Putamen (tissue), 1 donor: ENCODE results near the gene PPP6R3.
"Not testable (repeated sequence)": the region's sequence is repeated elsewhere in the genome, so short reads cannot be mapped to it uniquely, and the experiment has no call there.

ENCODE experiments used
- DNase-seq: peaks from one replicate; pipeline ENCODE4 v3.0.0-alpha.2; 2016; ENCODE audit warnings: low spot score

PPP6R3 gene

GRCh38 chr11:68609761-68610160 is 149.2 kb downstream of the PPP6R3 start:
- no peak for DNase-seq

DNA sequence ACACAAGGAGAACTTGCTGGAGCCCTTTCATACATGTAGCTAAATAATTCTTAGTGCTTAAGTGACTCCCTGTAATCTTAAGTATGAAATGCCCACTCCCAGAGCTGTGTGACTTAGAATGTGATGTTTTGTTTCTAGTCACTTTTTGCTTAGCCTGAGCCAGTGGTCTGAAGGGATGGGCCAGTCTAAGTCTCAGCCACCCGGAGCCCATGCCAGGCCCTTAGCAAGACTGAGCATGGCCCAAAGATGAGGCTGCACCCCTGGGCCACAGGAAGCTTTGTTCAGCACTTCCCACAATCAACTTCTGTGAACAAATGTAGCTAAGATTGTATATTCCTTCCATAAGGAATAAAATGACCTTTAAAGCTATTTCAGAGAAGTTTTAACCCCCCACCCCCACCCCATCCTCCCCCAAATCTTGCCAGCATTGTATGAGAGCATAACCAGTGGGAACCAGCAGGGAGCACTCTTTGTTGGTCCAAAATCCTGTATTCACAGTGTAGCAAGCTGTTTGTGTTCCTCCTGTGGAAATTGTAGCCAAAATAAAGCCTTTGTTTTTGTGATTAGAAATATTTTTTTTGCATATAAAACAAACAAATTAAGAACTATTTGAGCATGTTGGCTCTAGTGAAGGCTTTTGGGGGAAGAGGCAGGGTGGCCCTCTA is 150.0 kb downstream of the PPP6R3 start:
- DNase-seq, result no peak

DNA sequence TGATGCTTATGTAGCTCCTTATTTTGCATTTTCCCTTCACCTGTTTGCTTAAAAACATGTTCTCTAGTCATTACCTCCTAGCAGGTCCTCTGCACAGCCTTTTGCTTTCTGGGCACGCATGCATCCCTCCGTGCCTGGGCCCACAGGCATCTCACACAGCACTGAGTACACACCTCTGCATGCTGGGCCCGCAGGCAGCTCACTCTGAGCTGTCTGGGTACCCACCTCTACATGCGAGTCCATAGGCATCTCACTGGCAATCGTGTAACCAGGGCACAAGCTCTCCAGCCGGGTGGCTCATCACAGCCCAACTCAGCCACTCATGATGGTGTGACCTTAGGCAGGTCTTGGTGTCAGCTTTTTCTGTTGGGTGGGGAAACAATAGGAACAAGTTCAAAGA is 155.1 kb downstream of the PPP6R3 start:
- no peak for DNase-seq

DNA sequence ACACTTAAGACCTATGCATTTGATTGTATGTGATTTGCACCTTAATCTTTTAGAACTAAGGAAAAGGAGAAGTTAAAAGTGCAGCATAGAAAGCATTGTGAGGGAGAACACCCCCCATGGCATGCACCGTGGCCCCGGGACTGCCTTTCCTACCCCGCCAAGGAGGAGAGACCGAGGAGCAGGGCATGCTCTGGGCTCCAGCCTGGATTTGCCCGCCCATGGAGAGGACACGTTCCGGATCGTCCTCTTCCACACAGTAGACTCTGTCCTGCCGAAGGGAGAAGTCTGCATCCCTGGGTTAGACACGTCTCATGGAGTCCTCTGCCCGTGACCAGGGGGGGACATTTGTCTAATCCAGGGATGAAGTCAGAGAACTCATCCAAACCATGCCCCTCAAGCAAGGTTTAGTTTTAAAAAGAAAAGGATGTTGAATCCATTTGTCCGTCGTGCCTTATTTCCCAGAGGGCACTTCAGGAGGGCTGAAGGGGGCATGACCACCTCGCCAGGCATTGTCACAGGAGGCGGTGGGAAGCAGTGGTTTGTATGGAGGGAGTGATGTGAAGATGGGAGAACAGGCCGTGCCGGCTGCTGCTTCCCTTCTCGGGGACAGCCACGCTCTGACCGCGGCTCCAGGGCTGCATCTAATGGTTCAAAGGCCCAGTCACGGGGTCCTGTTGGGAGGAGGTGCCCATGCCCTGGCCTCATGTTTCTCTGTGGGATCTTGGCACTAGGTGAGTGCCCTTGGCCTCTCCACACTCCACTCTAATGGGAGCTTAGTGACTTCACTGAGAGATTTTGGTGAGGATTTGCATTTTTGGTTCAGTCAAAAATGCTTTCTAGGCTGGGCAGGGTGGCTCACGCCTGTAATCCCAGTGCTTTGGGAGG is 157.6 kb downstream of the PPP6R3 start:
- DNase-seq, result no peak

DNA sequence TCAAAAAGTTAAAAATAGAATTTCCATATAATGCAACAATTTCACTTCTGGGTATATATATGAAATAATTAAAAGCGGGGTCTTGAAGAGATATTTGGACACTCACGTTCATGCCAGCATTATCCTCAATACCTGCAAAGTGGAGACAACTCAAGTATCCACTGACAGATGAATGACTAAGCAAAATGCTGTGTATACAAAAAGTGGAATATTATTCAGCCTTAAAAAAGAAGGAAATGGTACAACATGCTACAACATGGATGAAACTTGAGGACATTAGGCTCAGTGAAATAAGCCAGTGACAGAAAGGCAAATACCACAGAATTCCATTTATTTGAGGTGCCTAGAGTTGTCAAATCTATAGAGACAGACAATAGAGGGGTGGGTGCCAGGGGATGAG is 161.3 kb downstream of the PPP6R3 start:
- DNase-seq, result no peak

DNA sequence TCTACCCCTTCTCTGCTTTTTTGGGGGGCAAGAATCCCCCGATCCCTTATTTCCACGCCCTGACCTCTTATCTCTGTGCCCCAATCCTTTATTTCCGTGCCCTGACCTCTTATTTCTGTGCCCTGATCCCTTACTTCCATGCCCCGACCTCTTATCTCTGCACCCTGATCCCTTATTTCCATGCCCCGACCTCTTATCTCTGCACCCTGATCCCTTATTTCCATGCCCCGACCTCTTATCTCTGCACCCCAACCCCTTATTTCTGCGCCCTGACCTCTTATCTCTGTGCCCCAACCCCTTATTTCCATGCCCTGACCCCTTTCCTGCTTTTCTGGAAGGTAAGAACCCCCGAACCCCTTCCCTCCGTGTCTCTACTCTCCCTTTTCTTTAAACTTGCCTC is 163.2 kb downstream of the PPP6R3 start:
- DNase-seq, result not testable (repeated sequence)

DNA sequence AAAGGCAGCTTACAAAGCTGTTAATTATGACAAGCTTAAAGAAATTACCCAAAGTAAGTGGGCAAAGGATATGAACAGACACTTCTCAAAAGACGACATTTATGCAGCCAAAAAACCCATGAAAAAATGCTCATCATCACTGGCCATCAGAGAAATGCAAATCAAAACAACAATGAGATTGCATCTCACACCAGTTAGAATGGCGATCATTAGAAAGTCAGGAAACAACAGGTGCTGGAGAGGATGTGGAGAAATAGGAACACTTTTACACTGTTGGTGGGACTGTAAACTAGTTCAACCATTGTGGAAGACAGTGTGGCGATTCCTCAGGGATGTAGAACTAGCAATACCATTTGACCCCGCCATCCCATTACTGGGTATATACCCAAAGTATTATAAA is 164.5 kb downstream of the PPP6R3 start:
- DNase-seq, result not testable (repeated sequence)

GRCh38 chr11:68626236-68626635 is 165.7 kb downstream of the PPP6R3 start:
- DNase-seq, result not testable (repeated sequence)

GRCh38 chr11:68628837-68629236 is 168.3 kb downstream of the PPP6R3 start:
- not testable (repeated sequence) for DNase-seq

- DNase-seq, result not testable (repeated sequence)
These were observed 171.8 kb downstream of the PPP6R3 start for GRCh38 chr11:68632375-68632774.

DNA sequence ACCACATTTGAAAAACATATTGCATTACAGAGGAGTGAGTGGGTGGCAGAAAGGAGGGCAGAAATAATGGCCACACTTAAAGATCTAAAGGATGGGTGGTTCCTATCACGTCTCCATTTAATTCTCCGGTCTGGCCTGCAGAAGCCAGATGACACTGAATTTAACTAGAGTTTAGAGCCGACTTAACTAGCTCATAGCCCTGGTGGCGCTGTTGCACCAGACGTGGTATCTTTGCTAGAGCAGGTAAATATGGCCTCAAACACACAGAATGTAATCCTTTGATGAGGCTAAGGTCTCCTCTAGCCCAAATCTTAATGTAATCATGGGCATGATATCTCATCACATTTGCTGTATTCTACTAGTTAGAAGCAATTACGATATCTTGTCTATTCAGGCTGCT is 172.2 kb downstream of the PPP6R3 start:
- DNase-seq, result no peak

DNA sequence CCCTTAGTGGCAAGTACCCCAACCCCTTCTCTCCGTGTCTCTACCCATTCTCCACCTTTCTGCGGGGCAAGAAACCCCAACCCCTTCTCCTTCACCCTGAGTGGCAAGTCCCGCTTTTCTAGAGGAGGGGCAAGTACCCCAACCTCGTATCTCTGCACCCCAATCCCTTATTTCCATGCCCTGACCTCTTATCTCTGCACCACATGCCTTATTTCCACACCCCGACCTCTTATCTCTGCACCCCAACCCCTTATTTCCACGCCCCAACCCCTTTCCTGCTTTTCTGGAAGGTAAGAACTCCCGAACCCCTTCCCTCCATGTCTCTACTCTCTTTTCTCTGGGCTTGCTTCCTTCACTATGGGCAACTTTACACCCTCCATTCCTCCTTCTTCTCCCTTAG is 174.1 kb downstream of the PPP6R3 start:
- not testable (repeated sequence) for DNase-seq

- DNase-seq, result not testable (repeated sequence)
These were observed 174.6 kb downstream of the PPP6R3 start for GRCh38 chr11:68635172-68635571.

DNA sequence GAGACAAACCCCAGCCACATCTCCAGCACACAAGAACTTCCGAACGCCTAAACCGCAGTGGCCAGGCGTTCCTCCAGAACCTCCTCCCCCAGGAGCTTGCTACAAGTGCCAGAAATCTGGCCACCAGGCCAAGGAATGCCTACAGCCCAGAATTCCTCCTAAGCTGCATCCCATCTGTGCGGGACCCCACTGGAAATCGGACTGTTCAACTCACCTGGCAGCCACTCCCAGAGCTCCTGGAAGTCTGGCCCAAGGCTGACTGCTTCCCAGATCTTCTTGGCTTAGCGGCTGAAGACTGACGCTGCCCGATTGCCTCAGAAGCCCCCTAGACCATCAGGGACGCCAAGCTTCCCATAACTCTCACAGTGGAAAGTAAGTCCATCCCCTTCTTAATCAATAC is 175.3 kb downstream of the PPP6R3 start:
- not testable (repeated sequence) for DNase-seq

DNA sequence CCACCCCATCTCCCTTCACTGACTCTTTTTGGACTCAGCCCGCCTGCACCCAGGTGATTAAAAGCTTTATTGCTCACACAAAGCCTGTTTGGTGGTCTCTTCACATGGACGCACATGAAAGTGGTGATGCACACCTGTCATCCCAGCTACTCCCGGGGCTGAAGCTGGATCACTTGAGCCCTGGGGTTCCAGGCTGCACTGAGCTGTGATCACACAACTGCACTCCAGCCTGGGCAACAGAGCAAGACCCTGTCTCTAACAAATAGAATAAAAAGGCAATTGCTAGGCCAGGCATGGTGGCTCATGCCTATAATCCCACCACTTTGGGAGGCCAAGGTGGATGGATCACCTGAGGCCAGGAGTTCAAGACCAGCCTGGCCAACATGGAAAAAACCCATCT is 178.8 kb downstream of the PPP6R3 start:
- DNase-seq, result not testable (repeated sequence)

DNA sequence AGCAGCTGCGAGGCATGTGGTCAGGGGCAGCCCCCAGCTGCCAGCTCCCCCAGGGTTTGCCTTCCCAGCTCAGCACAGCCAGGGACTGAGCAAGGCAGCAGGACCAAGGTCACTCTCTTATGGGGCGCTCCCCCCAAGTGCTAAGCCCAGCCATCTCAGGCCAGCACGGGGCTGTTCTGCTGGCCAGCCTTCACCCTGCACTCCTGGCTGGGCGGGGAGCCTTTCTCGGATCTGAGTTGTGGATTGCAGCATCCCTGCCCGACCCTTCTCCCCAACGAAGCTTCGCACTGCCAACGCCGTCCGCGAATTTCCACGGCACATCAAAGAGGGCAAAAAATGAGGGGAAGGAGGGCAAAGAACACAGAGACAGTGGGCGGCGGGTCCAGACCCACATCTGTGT is 181.3 kb downstream of the PPP6R3 start:
- DNase-seq, result no peak

GRCh38 chr11:68643585-68643984 is 183.0 kb downstream of the PPP6R3 start:
- no peak for DNase-seq

GRCh38 chr11:68646832-68647231 is 186.3 kb downstream of the PPP6R3 start:
- DNase-seq, result no peak

- no peak for DNase-seq
These were observed 189.5 kb downstream of the PPP6R3 start for GRCh38 chr11:68649851-68650555.

DNA sequence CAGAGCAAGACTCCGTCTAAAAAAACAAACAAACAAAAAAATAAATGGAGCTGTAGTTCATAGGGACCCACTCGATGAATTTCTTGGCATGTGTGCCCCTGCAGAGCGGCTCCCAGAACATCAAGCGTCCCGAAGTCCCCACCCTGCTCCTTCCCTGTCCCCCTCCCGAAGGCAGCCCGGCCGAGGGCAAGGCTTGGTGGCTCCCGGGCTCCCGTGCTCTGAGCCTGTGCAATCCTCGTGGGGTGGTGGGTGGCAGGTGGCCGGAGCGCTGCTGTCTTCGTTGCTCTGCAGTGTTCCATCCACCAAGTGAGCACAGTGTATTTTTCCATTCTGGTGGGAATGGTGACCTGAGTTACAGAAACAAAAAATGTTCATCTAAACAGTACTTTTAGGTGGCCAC is 190.2 kb downstream of the PPP6R3 start:
- no peak for DNase-seq

GRCh38 chr11:68651208-68651984 is 190.8 kb downstream of the PPP6R3 start:
- no peak for DNase-seq
